Body of pancreas (tissue), 4 donors: ENCODE results near the gene CHST13.

Experiments used
- POLR2A ChIP-seq, 3 donors: fragments of 450-650 bp; IDR thresholded peaks; one replicate each; pipeline ENCODE4 v1.6.1; 2016; ENCODE audit warnings: antibody characterized with exemption in 3 of 3, mild to moderate bottlenecking in 2 of 3
- TF ChIP-seq, protein P1 (sequence below), 7 experiments: fragments of 450-650 bp in 4 of 7; fragments of 200-600 bp in 3 of 7; sonication (generic) in 3 of 7; IDR thresholded peaks; one replicate each; pipeline ENCODE4 v1.5.1; 2016 to 2019; ENCODE audit warnings: antibody characterized with exemption in 7 of 7

GRCh38 chr3:126536126-126536525 is 12.2 kb downstream of the CHST13 start:
- TF ChIP-seq, protein P1, sequence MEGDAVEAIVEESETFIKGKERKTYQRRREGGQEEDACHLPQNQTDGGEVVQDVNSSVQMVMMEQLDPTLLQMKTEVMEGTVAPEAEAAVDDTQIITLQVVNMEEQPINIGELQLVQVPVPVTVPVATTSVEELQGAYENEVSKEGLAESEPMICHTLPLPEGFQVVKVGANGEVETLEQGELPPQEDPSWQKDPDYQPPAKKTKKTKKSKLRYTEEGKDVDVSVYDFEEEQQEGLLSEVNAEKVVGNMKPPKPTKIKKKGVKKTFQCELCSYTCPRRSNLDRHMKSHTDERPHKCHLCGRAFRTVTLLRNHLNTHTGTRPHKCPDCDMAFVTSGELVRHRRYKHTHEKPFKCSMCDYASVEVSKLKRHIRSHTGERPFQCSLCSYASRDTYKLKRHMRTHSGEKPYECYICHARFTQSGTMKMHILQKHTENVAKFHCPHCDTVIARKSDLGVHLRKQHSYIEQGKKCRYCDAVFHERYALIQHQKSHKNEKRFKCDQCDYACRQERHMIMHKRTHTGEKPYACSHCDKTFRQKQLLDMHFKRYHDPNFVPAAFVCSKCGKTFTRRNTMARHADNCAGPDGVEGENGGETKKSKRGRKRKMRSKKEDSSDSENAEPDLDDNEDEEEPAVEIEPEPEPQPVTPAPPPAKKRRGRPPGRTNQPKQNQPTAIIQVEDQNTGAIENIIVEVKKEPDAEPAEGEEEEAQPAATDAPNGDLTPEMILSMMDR (IDR thresholded peaks at IDR 0.05): no peak
- TF ChIP-seq POLR2A (IDR thresholded peaks at IDR 0.05): no peak
